Skin epidermis (tissue), 12 donors: ENCODE data around the gene NEURL3.
"Not testable (repeated sequence)": the region's sequence is repeated elsewhere in the genome, so short reads cannot be mapped to it uniquely, and the experiment has no call there.

Experiments used
- H3K27ac ChIP-seq, 21 experiments: fragments of 200-600 bp; sonication (generic) in 11 of 21; one replicate each; pipeline ENCODE4 v1.5.0; 2020; ENCODE audit warnings: mild to moderate bottlenecking in 3 of 21, inconsistent platforms in 2 of 21, moderate library complexity in 2 of 21
- H3K4me3 ChIP-seq, 7 experiments: fragments of 200-600 bp; sonication (generic) in 2 of 7; one replicate each; pipeline ENCODE4 v1.5.0; 2020; ENCODE audit warnings: inconsistent platforms in 2 of 7, mild to moderate bottlenecking in 2 of 7, moderate library complexity in 1 of 7

The NEURL3 gene, protein sequence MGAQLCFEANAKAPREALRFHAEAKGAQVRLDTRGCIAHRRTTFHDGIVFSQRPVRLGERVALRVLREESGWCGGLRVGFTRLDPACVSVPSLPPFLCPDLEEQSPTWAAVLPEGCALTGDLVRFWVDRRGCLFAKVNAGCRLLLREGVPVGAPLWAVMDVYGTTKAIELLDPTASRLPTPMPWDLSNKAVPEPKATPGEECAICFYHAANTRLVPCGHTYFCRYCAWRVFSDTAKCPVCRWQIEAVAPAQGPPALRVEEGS

DNA sequence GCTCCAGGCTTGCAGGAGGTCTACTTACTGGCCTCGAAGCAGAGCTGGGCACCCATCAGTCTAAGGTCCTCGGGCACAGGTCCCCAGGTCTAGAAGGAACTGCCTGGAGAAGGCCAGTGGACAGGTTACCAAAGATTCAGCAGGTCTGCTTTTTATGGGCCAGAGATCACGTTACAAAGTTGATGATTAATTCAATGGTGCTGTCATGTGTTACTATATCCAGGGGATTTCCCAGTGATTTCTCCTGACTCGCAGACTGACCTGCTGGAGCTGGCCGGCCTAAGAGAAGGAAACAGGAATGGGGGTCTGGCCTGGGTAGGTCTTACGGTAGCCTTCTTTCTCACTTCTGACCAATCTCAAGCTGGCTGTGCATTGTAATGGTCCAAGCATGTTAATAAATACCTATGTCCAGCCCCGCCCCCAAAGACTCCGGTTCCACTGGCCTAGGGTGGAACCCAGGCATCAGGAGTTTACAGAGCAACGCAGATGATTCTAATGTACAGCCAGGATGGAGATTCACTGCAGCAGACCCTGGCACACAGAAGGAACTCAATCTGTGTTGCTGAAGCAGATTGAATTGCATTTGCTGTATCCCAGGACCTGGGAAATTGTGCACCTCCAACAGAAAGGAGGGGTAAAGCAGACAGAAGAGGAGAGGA, at the start of gene NEURL3:
TSS of gene NEURL3 (minus strand) at position 127 of the 659 bp plus-strand sequence. CDS start at position 56, 71 bp downstream.
- Histone ChIP-seq H3K27ac (peak within 1 kb of the TSS in 1 of 21 experiments; percentile 19), H3K4me3 (no peak within 1 kb of the TSS)

DNA sequence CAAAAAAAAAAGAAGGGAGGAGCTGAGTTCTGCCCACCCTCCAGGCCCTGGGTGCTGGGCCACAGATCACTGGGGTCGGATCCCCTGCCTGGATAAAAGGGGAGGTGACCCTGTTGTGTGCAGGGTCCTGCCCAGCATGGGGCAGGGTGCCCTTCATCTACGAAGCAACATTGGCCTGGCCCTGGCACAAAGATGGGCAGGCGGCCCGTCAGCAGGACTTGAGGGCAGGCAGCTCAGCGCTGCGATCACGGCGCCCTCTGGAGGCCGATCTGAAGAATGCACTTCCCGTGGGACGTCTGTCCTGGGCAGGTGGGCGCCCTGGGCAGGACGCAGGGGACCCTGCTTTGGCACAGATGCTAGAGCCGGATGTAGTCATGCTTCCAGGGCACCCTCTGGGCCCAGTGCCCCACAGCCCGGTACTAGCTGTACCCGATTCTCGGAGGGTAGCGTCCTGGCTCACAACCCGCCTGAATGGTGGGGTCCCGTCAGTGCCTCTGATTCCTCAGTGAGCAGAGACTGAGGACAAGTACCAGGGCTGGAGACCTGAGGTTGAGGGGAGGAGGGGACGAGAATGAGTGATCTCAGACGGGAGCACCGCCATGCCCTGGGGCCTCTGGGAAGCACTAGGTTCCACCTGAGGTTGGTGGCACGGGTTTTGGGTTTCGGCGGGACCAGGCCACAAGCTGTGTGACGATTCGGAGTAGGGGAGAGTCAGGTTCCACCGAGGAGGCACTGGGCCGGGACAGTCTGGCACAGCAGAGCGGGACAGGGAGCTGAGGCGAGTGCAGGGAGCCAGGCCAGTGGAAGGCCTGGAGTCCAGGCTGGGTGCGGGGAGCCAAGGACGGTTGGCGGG, 49.4 kb upstream of the NEURL3 start:
- H3K27ac ChIP-seq: peak overlapping the region in 1 of 21 experiments; percentile 30
- H3K4me3 ChIP-seq: peak overlapping the region in 2 of 7 experiments; percentile 11 to 15

DNA sequence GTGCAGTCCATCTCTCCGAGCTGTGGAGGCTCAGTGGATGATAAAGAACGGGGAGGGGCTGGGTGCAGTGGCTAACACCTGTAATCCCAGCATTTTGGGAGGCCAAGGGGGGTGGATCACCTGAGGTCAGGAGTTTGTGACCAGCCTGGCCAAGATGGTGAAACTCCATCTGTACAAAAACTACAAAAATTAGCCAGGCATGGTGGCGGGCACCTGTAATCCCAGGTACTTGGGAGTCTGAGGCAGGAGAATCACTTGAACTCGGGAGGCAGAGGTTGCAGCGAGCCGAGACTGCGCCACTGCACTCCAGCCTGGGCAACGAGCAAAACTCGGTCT, 48.8 kb upstream of the NEURL3 start:
- H3K4me3 ChIP-seq: peak overlapping the region in 1 of 7 experiments; percentile 11
- not testable (repeated sequence) for H3K27ac ChIP-seq

DNA sequence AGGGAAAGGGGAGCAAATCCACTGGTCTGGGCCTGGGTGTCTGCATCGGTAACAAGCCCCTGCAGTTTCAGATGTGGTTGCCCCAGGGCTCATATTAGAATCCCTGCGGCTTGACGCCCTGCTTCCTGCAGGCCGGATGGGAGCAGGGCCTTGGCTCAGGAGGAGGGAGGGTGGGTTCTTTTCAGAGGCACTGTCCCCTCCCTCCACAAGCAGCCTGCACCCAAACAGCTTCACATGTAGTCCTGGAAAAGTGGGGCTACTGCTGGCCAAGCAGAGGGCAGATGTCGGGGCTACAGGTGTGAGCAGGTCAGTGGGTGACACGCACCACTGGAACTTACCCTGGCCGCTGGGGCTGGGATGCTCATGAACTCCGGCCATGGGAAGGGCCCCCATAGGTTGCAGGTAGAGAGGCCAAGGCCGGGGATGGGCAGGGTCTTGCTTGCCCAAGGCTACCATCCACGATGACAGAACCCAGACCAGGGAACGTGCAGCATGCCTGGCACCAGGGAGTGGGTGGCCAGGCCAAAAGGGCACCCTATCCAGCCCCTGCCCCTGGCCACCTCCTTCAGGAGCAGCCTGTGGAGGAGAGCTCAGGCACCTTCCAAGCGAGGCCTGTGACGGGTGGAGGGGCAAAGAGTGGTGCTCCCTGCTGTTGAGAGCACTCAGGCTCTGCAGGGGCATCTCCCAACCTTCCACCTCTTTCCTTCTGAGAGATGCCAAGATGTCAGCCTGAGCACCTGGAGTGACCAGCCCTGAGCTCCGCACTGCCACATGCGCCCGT, 48.2 kb upstream of the NEURL3 start:
- Histone ChIP-seq H3K27ac (no peak overlapping the region), H3K4me3 (no peak overlapping the region)

DNA sequence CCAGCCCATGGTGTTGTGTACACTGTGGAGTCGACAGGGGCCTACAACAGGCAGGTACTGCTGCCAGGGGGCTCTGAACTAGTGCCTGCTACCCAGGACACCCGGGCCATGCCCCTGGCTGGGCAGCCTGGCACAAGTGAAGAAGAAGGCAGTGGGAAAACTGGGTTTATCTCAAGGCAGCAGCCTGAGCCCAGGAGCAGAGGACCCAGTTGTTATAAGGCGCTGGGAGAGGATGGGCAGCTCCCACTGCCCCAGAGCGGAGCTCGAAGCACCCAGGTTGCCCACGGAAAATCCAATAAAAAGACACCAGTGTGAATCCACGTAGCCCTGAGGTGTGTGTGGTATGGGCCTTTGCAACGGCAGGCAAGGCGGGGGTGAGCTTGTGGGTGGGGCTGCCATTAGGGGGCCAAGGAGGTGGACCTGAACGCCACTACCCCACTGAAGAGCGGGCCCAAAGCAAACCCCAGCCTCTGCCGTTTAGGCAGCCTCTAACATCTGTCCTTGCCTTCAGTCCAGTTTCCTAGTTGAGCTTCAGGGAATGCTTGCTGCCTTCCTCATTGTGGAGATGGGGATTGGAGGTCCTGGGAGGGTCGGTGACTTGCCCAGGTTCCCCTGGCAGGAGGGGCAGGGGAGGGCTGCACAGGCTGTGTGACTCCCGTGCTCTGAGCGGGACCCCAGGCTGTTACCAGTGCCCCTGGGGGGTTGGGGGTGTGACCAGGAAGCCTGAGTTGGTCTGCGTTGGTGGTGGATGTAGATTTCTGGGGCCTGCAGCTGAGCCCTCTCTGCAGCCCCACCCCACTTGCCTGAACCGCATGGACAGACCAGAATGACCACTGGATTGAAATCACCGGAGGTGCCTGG, 47.4 kb upstream of the NEURL3 start:
- no peak overlapping the region for H3K27ac ChIP-seq
- no peak overlapping the region for H3K4me3 ChIP-seq

DNA sequence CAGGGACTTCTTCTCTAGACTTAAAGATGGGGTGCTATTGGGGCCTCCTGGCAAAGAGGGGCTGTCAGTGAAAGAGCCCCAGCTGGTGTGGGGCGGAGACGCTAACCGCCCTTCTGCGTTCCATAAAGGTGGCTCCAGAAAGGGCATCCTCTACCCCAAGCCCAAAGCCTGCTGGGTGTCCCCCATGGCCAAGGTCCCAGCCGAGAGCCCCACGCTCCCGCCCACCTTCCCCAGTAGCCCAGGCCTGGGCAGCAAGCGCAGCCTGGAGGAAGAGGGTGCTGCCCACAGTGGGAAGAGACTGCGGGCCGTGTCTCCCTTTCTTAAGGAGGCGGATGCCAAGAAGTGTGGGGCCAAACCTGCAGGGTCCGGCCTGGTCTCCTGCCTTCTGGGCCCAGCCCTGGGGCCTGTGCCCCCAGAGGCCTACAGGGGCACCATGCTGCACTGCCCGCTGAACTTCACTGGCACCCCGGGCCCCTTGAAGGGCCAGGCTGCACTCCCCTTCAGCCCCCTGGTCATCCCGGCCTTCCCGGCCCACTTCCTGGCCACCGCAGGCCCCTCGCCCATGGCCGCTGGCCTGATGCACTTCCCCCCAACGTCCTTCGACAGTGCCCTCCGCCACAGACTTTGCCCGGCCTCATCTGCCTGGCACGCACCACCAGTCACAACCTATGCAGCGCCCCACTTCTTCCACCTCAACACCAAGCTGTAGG, 46.6 kb upstream of the NEURL3 start:
- no peak overlapping the region for H3K4me3 ChIP-seq
- H3K27ac ChIP-seq: no peak overlapping the region

DNA sequence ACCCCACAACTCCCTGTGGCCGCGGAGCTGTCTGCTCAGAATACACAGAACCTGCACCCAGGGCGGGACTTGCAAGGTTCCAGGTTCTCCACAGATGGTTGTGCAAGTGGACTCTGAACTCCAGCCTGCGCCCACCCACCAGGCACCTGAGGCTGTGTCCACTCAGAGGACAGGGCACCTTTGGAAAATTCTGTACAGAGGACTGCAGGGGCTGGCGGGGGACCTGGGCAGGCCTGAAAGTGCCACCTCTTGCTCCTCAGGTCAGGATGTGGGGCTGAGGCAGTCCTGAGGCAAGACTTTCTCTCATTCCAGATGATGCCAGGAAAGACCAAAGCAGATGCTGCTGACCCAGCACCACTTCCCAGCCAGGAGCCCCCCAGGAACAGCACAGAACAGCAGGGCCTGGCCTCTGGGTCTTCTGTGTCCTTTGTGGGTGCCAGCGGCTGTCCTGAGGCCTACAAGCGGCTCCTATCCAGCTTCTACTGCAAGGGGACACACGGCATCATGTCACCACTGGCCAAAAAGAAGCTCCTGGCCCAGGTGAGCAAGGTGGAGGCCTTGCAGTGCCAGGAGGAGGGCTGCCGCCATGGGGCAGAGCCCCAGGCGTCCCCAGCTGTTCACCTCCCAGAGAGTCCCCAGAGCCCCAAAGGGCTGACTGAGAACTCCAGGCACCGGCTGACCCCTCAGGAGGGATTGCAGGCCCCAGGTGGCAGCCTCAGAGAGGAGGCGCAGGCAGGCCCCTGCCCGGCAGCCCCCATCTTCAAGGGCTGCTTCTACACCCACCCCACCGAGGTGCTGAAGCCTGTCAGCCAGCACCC, 45.8 kb upstream of the NEURL3 start:
- Histone ChIP-seq H3K4me3 (no peak overlapping the region), H3K27ac (no peak overlapping the region)

DNA sequence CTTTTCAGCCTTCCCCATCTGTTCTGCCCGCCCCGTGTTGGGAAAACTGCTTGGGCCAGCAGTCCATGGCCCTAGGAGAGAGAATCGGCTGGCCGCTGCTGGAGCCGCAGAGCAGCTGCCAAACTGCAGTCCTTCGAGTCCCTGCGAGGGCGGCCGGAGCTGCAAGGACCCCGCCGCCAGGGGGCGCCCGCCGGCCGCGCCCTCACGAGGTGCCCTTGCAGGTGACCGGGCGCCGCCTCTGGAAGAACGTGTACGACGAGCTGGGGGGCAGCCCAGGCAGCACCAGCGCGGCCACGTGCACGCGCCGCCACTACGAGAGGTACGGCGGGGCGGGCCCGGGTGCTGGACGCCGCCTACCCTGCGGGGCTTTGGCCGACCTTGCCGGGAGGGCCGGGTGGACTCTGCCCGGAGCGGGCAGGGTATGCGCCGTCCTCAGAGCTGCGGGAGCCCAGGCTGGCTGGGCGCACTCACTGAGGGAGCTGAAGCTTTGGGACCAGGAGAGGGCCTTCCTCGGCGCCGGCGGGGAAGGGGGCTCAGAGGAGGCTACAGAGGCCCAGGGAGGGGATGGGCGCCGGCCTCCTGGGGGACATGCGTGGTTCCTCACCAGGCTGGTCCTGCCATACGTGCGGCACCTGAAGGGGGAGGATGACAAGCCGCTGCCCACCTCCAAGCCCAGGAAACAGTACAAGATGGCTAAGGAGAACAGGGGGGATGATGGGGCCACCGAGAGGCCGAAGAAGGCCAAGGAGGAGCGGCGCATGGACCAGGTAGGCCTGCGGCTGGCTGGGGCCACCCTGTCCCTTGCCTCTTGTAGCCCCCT, 45.0 kb upstream of the NEURL3 start:
- no peak overlapping the region for H3K4me3 ChIP-seq
- H3K27ac ChIP-seq: no peak overlapping the region

DNA sequence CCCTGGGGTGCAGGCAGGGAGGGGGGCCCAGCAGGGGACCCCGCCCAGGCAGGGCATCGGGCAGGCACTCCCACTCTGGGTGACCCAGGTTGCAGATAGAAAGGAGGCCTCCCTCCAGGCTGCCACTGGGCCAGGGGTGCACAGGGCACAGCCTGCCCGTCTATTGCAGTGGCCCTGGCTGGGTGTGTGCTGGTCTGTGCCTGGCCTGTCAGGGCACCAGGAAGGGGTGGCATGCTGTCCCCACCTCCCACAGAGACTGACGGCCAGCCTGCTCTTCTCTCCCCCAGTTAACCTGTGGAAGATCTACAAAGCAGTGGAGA, 44.3 kb upstream of the NEURL3 start:
- H3K27ac ChIP-seq: no peak overlapping the region
- H3K4me3 ChIP-seq: no peak overlapping the region

DNA sequence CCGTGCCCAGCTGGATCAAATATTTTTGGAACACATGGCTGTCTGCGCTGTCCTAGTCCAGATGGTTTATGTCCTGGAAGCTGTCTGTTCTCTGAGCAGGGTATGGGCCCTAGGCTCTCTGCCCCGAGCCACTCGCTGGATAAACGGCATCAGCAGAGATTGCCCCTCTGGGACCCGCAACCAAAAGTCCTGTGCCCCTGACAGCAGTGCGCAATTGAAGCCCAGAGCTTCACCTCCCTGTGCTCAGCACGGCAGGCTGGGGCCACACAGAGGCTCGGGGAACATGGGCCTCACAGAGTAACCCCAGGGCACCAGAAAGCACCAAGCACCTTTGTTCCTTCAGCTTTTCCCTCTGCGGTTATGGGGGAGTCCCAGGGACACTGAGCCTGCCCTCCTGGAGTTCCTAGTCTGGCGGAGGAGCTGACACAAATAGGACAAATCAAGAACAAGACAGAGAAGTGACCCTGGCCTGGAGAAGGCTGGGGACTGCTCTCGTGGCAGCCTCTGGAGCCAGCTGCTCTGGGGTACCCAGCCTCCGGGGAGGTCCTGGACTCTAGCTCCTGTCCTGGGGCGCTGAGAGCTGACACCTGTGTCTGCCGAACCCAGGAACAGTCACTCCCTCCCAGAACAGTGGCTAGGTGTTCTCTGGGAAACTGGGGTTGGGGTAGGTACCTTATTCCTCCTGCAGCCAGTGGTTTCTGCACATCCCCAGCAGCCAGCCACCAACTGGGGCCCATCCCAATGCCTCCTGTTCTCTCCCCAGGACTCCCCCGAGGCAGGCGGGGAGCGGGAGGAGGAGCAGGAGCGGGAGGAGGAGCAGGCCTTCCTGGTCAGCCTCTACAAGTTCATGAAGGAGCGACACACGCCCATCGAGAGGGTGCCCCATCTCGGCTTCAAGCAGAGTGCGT, 43.7 kb upstream of the NEURL3 start:
- Histone ChIP-seq H3K4me3 (no peak overlapping the region), H3K27ac (no peak overlapping the region)

DNA sequence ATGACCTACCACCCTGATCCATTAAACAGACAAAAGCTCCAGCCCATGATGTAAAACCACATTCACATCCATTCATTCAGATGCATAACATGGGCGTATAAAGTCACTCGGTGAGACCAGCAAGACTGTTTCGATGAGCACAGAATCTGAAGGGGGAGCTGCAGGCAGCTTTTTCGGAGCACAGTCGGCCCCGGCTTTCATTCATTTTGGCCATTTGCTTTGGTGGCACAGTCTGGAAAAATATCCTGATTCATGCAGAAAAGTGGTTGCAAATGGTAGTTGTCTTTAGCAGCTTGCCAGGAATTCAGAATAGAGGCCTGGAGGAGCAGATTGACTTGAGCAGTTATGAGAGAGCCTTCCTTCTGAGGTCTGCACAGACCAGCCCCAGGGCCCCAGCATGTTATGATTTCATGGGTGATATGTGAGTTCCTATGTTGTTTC, 42.6 kb upstream of the NEURL3 start:
- no peak overlapping the region for H3K27ac ChIP-seq

DNA sequence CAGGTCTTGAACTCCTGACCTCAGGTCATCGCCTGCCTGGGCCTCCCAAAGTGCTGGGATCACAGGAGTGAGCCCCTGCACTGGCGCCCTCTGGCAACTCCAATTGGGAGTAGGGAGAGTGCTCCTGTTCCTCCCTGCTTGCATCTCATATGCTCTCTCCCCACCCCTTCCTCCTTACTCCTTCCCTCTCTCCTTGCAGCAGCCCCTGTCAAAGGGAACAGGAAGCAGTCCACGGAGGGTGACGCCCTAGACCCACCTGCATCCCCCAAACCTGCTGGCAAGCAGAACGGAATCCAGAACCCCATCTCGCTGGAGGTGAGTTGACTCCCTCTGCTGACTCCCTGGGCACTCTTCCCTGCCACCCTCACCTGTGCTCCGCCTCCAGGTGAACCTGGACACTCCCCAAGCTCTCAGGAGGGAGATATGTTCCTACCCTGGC, 42.1 kb upstream of the NEURL3 start:
- Histone ChIP-seq H3K27ac (no peak overlapping the region), H3K4me3 (no peak overlapping the region)

More for the DNA sequence above, 42.6 kb upstream of the NEURL3 start:
- no peak overlapping the region for H3K4me3 ChIP-seq

DNA sequence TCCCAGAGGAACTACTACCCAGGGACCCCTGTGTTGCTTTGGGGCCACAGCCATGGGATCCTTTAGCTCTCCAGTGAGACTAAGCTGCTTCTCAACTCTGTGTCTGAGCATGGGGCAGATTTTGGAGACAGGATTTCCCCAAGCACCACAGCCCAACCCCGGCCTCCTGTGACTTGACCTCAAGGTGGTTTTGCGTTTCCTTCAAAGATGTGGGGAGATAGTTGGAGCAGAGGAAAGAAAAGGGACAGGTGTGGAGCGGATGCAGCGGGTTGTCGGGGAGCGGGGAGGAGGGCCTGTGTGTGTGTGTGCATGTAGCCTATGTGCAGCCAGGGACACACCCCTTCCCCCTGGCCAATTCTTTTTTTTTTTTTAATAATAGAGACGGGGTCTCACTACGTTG, 41.6 kb upstream of the NEURL3 start:
- Histone ChIP-seq H3K4me3 (no peak overlapping the region), H3K27ac (no peak overlapping the region)

DNA sequence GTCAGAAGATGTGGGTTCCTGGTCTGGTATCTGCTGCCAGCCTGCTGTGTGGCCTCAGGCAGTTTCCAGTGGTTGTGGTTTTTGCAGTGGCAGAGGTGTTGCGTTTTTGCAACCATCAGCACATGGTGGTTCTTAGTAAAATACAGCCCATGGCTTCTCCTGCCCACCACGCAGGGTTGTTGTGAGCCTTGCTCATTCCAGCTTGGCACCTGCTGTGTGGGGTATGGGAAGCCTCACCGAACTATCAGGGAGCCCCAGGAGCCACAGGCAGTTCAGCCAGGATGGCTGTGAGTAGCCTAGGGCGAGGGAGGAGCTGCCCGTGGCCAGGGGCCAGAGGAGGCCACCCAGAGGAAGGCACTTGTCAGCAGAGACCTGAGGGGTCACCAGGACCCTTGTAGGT, 41.2 kb upstream of the NEURL3 start:
- H3K27ac ChIP-seq: no peak overlapping the region
- no peak overlapping the region for H3K4me3 ChIP-seq

DNA sequence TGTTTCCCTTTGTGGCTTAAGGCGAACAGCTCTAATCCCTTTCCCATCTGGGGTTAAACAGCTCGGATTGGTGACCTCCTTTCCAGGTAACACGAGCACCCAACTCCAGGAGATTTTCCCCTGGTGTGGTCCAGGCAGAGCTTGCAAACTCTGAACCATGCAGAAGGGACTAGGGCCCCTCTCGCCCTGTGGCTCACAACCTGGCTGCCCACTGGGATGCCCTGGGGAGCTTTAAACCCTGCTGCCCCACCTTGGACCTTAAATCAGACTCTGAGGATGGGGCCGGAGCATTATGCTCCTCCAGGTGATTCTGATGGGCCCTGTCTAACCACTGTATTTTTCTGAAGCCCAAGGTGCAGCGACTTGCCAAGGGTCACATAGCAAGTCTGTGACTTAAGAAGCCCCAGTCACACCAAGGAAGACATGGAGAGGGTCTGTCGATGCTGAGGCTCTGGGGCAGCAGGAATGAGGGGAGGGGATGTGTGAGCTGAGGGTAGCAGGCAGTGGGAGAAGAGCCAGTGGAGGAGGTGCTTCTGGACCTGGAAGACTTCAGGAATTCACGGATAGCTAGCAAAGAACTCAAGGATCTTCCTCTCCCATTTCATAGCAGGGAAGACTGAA, 37.3 kb upstream of the NEURL3 start:
- no peak overlapping the region for H3K4me3 ChIP-seq
- H3K27ac ChIP-seq: peak overlapping the region in 1 of 21 experiments; percentile 12
